Activated CD4-positive, alpha-beta T cell treated with anti-CD3 and anti-CD28 coated beads, Interleukin-2, amount 10 ng/mL, durations not matched to agents 24 days and 14 days (primary cell): ENCODE data around the gene FARS2. TPM values are rescaled to one million over a fixed set of nuclear protein-coding genes. Genes with fewer than 3 reads are reported as not detected.

Experiments
- DNase-seq: peaks from one replicate; pipeline ENCODE4 v3.0.0; 2022
- H3K27ac Mint-ChIP-seq: one replicate; pipeline ENCODE4 v1.8.0; 2022; ENCODE audit warnings: mild to moderate bottlenecking, mixed read lengths
- H3K27me3 Mint-ChIP-seq: one replicate; pipeline ENCODE4 v1.8.0; 2022; ENCODE audit warnings: mixed read lengths
- H3K36me3 Mint-ChIP-seq: one replicate; pipeline ENCODE4 v1.8.0; 2022; ENCODE audit warnings: low read depth, mild to moderate bottlenecking, mixed read lengths
- H3K4me1 Mint-ChIP-seq: one replicate; pipeline ENCODE4 v1.8.0; 2021; ENCODE audit warnings: mixed read lengths
- H3K4me3 Mint-ChIP-seq: one replicate; pipeline ENCODE4 v1.8.0; 2022; ENCODE audit warnings: mild to moderate bottlenecking, moderate library complexity, mixed read lengths
- H3K9me3 Mint-ChIP-seq: one replicate; pipeline ENCODE4 v1.8.0; 2021; ENCODE audit warnings: mixed read lengths
- intact Hi-C: fragments of 100-400 bp; cut with micrococcal nuclease; formaldehyde crosslinking; loops from one replicate; pipeline ENCODE4 v1.15.1; 2023
- total RNA-seq: library from RNA; stranded (reverse); gene quantifications from 2 replicates; pipeline ENCODE4 v1.2.3, GENCODE V29; 2022

The FARS2 gene
- total RNA-seq, 1 donor from 2014 or later, result 24.7 TPM

DNA sequence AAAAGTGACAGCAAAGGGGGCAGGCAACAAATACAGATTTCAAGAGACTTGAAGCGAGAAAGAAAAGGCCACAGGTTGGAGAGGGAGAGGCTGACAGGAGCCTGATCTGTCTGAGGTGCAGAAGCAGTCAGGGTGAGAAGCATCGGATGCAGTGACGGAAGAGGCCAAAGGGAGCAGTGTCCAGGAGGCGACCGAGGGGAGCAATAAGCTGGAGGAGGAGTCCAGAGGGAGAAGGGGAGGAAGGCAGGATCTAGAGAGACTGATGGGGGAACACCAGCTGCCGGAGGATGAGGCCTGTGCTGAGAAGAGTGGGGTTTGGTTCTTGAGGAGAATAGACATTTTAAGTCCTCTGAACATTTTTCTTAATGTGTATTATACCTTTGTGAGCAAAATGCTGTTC lies 23.8 kb downstream of the FARS2 start:
- Mint-ChIP-seq H3K9me3 (no peaks in the 10 kb centered on the region), H3K36me3 (no peaks in the 10 kb centered on the region), H3K4me3 (no peak overlapping the region), H3K27me3 (no peaks in the 10 kb centered on the region), H3K4me1 (peaks cover 29% of the 10 kb centered on the region), H3K27ac (no peak overlapping the region)
- DNase-seq, result no peak
- intact Hi-C loops, result loop anchor here (10.0 kb wide), 1 partner anchor 700 kb away; no protein-coding TSS in a partner anchor

GRCh38 chr6:5285526-5285925 lies 24.2 kb downstream of the FARS2 start:
- H3K27ac Mint-ChIP-seq, result no peak overlapping the region
- DNase-seq, result no peak
- H3K4me1 Mint-ChIP-seq, result peaks cover 25% of the 10 kb centered on the region
- no peak overlapping the region for H3K4me3 Mint-ChIP-seq
- no peaks in the 10 kb centered on the region for H3K27me3 Mint-ChIP-seq
- no peaks in the 10 kb centered on the region for H3K36me3 Mint-ChIP-seq
- intact Hi-C loops, result loop anchor here (10.0 kb wide), 1 partner anchor 699 kb away; no protein-coding TSS in a partner anchor
- no peaks in the 10 kb centered on the region for H3K9me3 Mint-ChIP-seq

- Mint-ChIP-seq H3K4me3 (no peak overlapping the region), H3K4me1 (peaks cover 24% of the 10 kb centered on the region), H3K27me3 (no peaks in the 10 kb centered on the region), H3K36me3 (no peaks in the 10 kb centered on the region), H3K27ac (no peak overlapping the region), H3K9me3 (no peaks in the 10 kb centered on the region)
- intact Hi-C loops, result loop anchor here (10.0 kb wide), 1 partner anchor 698 kb away; no protein-coding TSS in a partner anchor
- DNase-seq, result no peak
These were observed 25.5 kb downstream of the FARS2 start for GRCh38 chr6:5286780-5287179.

DNA sequence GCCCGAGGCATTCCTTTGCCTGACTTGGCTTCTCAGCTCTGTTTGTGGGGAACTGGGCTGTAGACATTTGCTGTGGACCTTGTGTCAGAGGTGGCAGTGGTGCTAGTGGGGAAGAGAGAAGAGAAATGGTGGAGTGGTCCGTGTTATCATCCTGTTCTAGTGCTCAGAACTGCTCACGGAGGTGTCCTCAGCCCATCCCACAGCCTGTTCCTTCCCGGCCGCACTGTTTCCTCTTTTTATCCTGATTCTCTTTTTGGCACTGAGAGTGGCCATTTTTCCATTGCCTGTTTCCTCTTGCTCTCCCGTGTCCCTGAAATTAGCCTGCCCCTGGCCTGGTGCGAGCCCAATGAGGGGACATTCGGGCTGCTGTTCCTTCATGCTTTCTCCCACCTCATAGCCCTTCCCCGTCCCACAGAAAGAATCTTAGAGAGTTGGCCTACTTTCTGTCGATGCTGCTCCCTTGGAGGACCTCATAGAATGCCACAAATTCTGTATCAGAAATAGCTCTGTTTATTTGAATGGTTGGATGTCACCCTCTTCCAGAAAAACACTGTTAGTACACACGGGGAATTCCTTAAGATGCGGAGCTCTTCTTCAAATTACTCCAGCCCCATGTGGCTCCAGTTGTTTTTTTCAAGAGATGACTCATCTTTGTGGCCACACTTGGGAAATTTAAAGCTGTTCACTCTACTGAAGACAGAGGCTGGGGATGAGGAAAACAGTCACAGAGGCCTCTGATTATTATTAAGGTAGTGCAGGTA lies 26.1 kb downstream of the FARS2 start:
- Mint-ChIP-seq H3K36me3 (peaks cover 2% of the 10 kb centered on the region), H3K4me3 (no peak overlapping the region), H3K4me1 (peaks cover 19% of the 10 kb centered on the region), H3K27ac (no peak overlapping the region), H3K9me3 (no peaks in the 10 kb centered on the region), H3K27me3 (no peaks in the 10 kb centered on the region)
- no peak for DNase-seq
- intact Hi-C loops, result loop anchor here (10.0 kb wide), 1 partner anchor 697 kb away; no protein-coding TSS in a partner anchor

GRCh38 chr6:5287966-5288297 lies 26.6 kb downstream of the FARS2 start:
- no peak overlapping the region for H3K27ac Mint-ChIP-seq
- no peak for DNase-seq
- intact Hi-C loops, result loop anchor here (10.0 kb wide), 1 partner anchor 697 kb away; no protein-coding TSS in a partner anchor
- peaks cover 20% of the 10 kb centered on the region for H3K4me1 Mint-ChIP-seq
- no peaks in the 10 kb centered on the region for H3K9me3 Mint-ChIP-seq
- H3K4me3 Mint-ChIP-seq, result no peak overlapping the region
- H3K27me3 Mint-ChIP-seq, result no peaks in the 10 kb centered on the region
- peaks cover 2% of the 10 kb centered on the region for H3K36me3 Mint-ChIP-seq

DNA sequence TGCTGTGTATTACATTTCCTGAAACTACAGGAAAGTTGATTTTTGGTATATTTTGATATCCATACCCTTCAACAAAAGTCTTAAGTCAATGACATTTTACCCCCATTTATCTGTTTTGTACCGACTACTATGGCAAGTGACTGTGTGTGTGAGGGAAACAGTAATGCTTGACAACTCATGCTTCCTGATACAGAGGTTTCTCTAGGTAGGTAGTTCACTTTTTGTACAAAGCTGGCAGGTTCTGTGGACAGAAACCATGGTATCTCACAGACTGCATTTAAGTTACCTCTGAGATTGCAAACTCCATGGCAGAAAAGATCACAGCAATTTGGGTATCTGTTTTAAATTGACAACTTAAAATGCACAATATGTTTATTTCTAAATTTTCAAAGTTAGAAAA lies 28.8 kb downstream of the FARS2 start:
- Mint-ChIP-seq H3K36me3 (peaks cover 2% of the 10 kb centered on the region), H3K27me3 (no peaks in the 10 kb centered on the region), H3K27ac (no peak overlapping the region), H3K4me1 (peaks cover 26% of the 10 kb centered on the region), H3K4me3 (no peak overlapping the region), H3K9me3 (no peaks in the 10 kb centered on the region)
- no peak for DNase-seq
- intact Hi-C loops, result no loop called here

- H3K4me1 Mint-ChIP-seq, result peaks cover 24% of the 10 kb centered on the region
- H3K4me3 Mint-ChIP-seq, result no peak overlapping the region
- no peak for DNase-seq
- H3K9me3 Mint-ChIP-seq, result no peaks in the 10 kb centered on the region
- no peaks in the 10 kb centered on the region for H3K27me3 Mint-ChIP-seq
- intact Hi-C loops, result no loop called here
- peaks cover 2% of the 10 kb centered on the region for H3K36me3 Mint-ChIP-seq
- no peak overlapping the region for H3K27ac Mint-ChIP-seq
These were observed 29.2 kb downstream of the FARS2 start for GRCh38 chr6:5290500-5290899.

- H3K27me3 Mint-ChIP-seq, result no peaks in the 10 kb centered on the region
- peaks cover 2% of the 10 kb centered on the region for H3K36me3 Mint-ChIP-seq
- no peak overlapping the region for H3K4me3 Mint-ChIP-seq
- H3K27ac Mint-ChIP-seq, result no peak overlapping the region
- intact Hi-C loops, result no loop called here
- H3K9me3 Mint-ChIP-seq, result no peaks in the 10 kb centered on the region
- peaks cover 19% of the 10 kb centered on the region for H3K4me1 Mint-ChIP-seq
- no peak for DNase-seq
These were observed 30.8 kb downstream of the FARS2 start for GRCh38 chr6:5292154-5292553.

- Mint-ChIP-seq H3K27me3 (no peaks in the 10 kb centered on the region), H3K36me3 (peaks cover 2% of the 10 kb centered on the region), H3K4me3 (no peak overlapping the region), H3K27ac (no peak overlapping the region), H3K4me1 (peaks cover 11% of the 10 kb centered on the region), H3K9me3 (no peaks in the 10 kb centered on the region)
- DNase-seq, result no peak
- intact Hi-C loops, result no loop called here
These were observed 32.4 kb downstream of the FARS2 start for GRCh38 chr6:5293692-5294091.

- H3K9me3 Mint-ChIP-seq, result no peaks in the 10 kb centered on the region
- H3K27ac Mint-ChIP-seq, result peak overlapping the region; percentile 43
- H3K4me3 Mint-ChIP-seq, result no peak overlapping the region
- peaks cover 2% of the 10 kb centered on the region for H3K36me3 Mint-ChIP-seq
- peaks cover 11% of the 10 kb centered on the region for H3K4me1 Mint-ChIP-seq
- no peak for DNase-seq
- no peaks in the 10 kb centered on the region for H3K27me3 Mint-ChIP-seq
- intact Hi-C loops, result no loop called here
These were observed 33.3 kb downstream of the FARS2 start for GRCh38 chr6:5294392-5295211.

GRCh38 chr6:5295623-5296022 lies 34.3 kb downstream of the FARS2 start:
- Mint-ChIP-seq H3K4me1 (peaks cover 16% of the 10 kb centered on the region), H3K36me3 (peaks cover 2% of the 10 kb centered on the region), H3K27me3 (no peaks in the 10 kb centered on the region), H3K4me3 (no peak overlapping the region), H3K27ac (no peak overlapping the region), H3K9me3 (no peaks in the 10 kb centered on the region)
- intact Hi-C loops, result no loop called here
- no peak for DNase-seq

DNA sequence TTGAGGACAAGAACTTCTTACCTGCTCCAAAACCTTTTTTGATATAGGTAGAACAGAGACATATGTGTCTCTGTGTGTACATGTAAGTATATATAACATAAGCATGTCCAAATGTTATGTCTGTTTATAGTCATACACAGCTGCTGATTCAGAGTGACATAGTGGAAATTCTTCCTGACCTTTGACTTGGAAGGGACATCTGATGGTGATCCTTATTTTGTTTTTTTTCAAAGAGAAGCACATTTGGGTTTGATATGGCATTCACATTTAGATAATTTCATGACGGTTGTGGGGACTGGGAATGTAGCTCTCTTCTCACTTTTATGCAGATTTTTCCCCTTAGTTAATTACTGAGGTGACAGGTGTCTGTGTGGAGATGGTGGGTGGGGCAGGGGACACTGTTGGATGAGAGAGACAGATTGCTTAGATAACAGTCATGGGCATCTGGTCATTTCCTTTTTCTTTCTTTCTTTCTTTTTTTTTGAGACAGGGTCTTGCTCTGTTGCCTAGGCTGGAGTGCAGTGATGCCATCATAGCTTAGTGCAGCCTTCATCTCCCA lies 39.0 kb downstream of the FARS2 start:
- Mint-ChIP-seq H3K27ac (no peak overlapping the region), H3K9me3 (no peaks in the 10 kb centered on the region), H3K27me3 (no peaks in the 10 kb centered on the region), H3K4me3 (no peak overlapping the region), H3K4me1 (peaks cover 21% of the 10 kb centered on the region), H3K36me3 (no peaks in the 10 kb centered on the region)
- intact Hi-C loops, result loop anchor here (5.0 kb wide), 1 partner anchor 88 kb away; no protein-coding TSS in a partner anchor
- DNase-seq, result no peak

GRCh38 chr6:5302220-5302946 lies 41.1 kb downstream of the FARS2 start:
- Mint-ChIP-seq H3K27me3 (no peaks in the 10 kb centered on the region), H3K4me1 (peaks cover 21% of the 10 kb centered on the region), H3K27ac (peak overlapping the region; percentile 50), H3K4me3 (peak overlapping the region; percentile 36), H3K36me3 (no peaks in the 10 kb centered on the region), H3K9me3 (no peaks in the 10 kb centered on the region)
- DNase-seq, result peak; percentile 69
- intact Hi-C loops, result loop anchor here (1.0 to 5.0 kb wide), 2 partner anchors 22 to 90 kb away; no protein-coding TSS in a partner anchor
